GM12878 (cell line): ENCODE measurements around the gene AMH.

Experiments
- CTCF ChIP-seq, 3 experiments: IDR thresholded peaks in 2 of 3; conservative IDR thresholded peaks in 1 of 3; 2 replicates each; pipeline ENCODE4 v1.5.1; 2011; ENCODE audit warnings: low read depth in 3 of 3, low read length in 3 of 3, mild to moderate bottlenecking in 3 of 3, control low read depth in 2 of 3, moderate library complexity in 2 of 3, inconsistent platforms in 1 of 3, mixed read lengths in 1 of 3; ENCODE audit not compliant: control insufficient read depth in 2 of 3, insufficient read depth in 1 of 3; ENCODE audit errors: extremely low read depth in 1 of 3
- DPF2 ChIP-seq: fragments of 450-650 bp; IDR thresholded peaks from 2 replicates; pipeline ENCODE4 v1.6.1; 2017; ENCODE audit warnings: mild to moderate bottlenecking
- EGR1 ChIP-seq, 2 experiments: IDR thresholded peaks; 1 replicate in 1 of 2; 2 replicates in 1 of 2; pipeline ENCODE4 v1.6.1; 2011 to 2012; ENCODE audit warnings: low read depth in 2 of 2, low read length in 2 of 2, borderline replicate concordance in 1 of 2, mild to moderate bottlenecking in 1 of 2, moderate library complexity in 1 of 2
- EZH2 ChIP-seq: IDR thresholded peaks from 2 replicates; pipeline ENCODE4 v1.6.1; 2012; ENCODE audit warnings: low read depth, mild to moderate bottlenecking, control low read depth, inconsistent platforms, low read length, borderline replicate concordance; ENCODE audit not compliant: control insufficient read depth
- MAX ChIP-seq: IDR thresholded peaks from 2 replicates; pipeline ENCODE4 v1.6.1; 2012; ENCODE audit warnings: low read depth, low read length, improper control_type of control experiment
- NR2C2 ChIP-seq: IDR thresholded peaks from 2 replicates; pipeline ENCODE4 v1.6.1; 2011; ENCODE audit warnings: borderline replicate concordance, low read depth; ENCODE audit not compliant: control insufficient read depth, insufficient read length
- POLR2A ChIP-seq: IDR thresholded peaks from 2 replicates; pipeline ENCODE4 v1.6.1; 2011; ENCODE audit warnings: low read depth, mild to moderate bottlenecking, low read length
- POLR2AphosphoS5 ChIP-seq: IDR thresholded peaks from 2 replicates; pipeline ENCODE4 v1.6.1; 2011; ENCODE audit warnings: mild to moderate bottlenecking, low read length, inconsistent platforms
- RBBP5 ChIP-seq: fragments of 200-600 bp; sonication (generic); conservative IDR thresholded peaks from 2 replicates; pipeline ENCODE4 v1.6.1; 2016
- SPI1 ChIP-seq: IDR thresholded peaks from 2 replicates; pipeline ENCODE4 v1.6.1; 2011; ENCODE audit warnings: low read depth, mild to moderate bottlenecking, low read length, moderate library complexity, borderline replicate concordance; ENCODE audit not compliant: insufficient read depth
- SRF ChIP-seq, 2 experiments: IDR thresholded peaks; 2 replicates each; pipeline ENCODE4 v1.6.1; 2011; ENCODE audit warnings: low read depth in 2 of 2, low read length in 2 of 2, mild to moderate bottlenecking in 1 of 2, moderate library complexity in 1 of 2
- SUZ12 ChIP-seq: fragments of 200-600 bp; sonication (generic); IDR thresholded peaks from one replicate; pipeline ENCODE4 v1.6.1; 2018; ENCODE audit warnings: antibody characterized with exemption, mild to moderate bottlenecking; ENCODE audit not compliant: unreplicated experiment
- TAF1 ChIP-seq: IDR thresholded peaks from 2 replicates; pipeline ENCODE4 v1.6.1; 2011; ENCODE audit warnings: mild to moderate bottlenecking, low read depth, low read length, borderline replicate concordance
- ZZZ3 ChIP-seq: IDR thresholded peaks from 2 replicates; pipeline ENCODE4 v1.6.1; 2011; ENCODE audit warnings: low read depth; ENCODE audit not compliant: control insufficient read depth, insufficient read length

GRCh38 chr19:2286402-2287140 is 37.4 kb downstream of the AMH start:
- no peak for TF ChIP-seq CTCF (IDR thresholded peaks at IDR 0.05 in 2 of 3, conservative IDR thresholded peaks at IDR 0.05 in 1 of 3; ENCODE audit: control insufficient read depth in 2 of 3, extremely low read depth in 1 of 3, insufficient read depth in 1 of 3, low read depth in 3 of 3, low read length in 3 of 3)
- TF ChIP-seq EGR1 (IDR thresholded peaks at IDR 0.05; ENCODE audit: borderline replicate concordance in 1 of 2, low read depth in 2 of 2, low read length in 2 of 2) = no peak
- TF ChIP-seq ZZZ3 = no peak
- no peak for TF ChIP-seq SUZ12
- TF ChIP-seq RBBP5 = no peak
- TF ChIP-seq DPF2 = no peak
- no peak for TF ChIP-seq TAF1
- no peak for TF ChIP-seq SPI1
- no peak for TF ChIP-seq POLR2AphosphoS5
- no peak for TF ChIP-seq EZH2
- TF ChIP-seq POLR2A = no peak
- TF ChIP-seq MAX = no peak
- no peak for TF ChIP-seq SRF (IDR thresholded peaks at IDR 0.05; ENCODE audit: low read depth in 2 of 2, low read length in 2 of 2)
- no peak for TF ChIP-seq NR2C2
